HCT116 (cell line): Measurements from ENCODE around the gene TOM1.

Source experiments
- ATF3 ChIP-seq: IDR thresholded peaks from 2 replicates; pipeline ENCODE4 v1.6.1; 2012
- CBX3 ChIP-seq: IDR thresholded peaks from 2 replicates; pipeline ENCODE4 v1.6.1; 2012; ENCODE audit warnings: low read depth
- CEBPB ChIP-seq: IDR thresholded peaks from 2 replicates; pipeline ENCODE4 v1.6.1; 2012; ENCODE audit warnings: low read depth
- CTCF ChIP-seq, 3 experiments: fragments of 200-600 bp in 1 of 3; sonication (generic) in 1 of 3; IDR thresholded peaks in 2 of 3; conservative IDR thresholded peaks in 1 of 3; 2 replicates each; pipeline ENCODE4 v1.5.1; 2012 to 2017; ENCODE audit warnings: low read depth in 2 of 3, low read length in 2 of 3, antibody characterized with exemption in 1 of 3, borderline replicate concordance in 1 of 3, control low read depth in 1 of 3, mild to moderate bottlenecking in 1 of 3, mixed read lengths in 1 of 3, mixed run types in 1 of 3, moderate library complexity in 1 of 3; ENCODE audit not compliant: insufficient read depth in 1 of 3
- JUND ChIP-seq: IDR thresholded peaks from 2 replicates; pipeline ENCODE4 v1.6.1; 2012
- POLR2A ChIP-seq: IDR thresholded peaks from 2 replicates; pipeline ENCODE4 v1.7.0; 2011; ENCODE audit warnings: borderline replicate concordance; ENCODE audit not compliant: insufficient read depth, insufficient read length; ENCODE audit errors: extremely low read depth
- POLR2AphosphoS5 ChIP-seq: IDR thresholded peaks from 2 replicates; pipeline ENCODE4 v1.6.1; 2011; ENCODE audit warnings: mild to moderate bottlenecking, low read depth, low read length, moderate library complexity
- RAD21 ChIP-seq: IDR thresholded peaks from 2 replicates; pipeline ENCODE4 v1.6.1; 2012; ENCODE audit warnings: low read depth, mild to moderate bottlenecking
- ZBTB33 ChIP-seq: IDR thresholded peaks from 2 replicates; pipeline ENCODE4 v1.6.1; 2011; ENCODE audit warnings: mild to moderate bottlenecking, low read length, moderate library complexity; ENCODE audit not compliant: insufficient replicate concordance; ENCODE audit errors: extremely low read depth

- TF ChIP-seq CTCF (IDR thresholded peaks at IDR 0.05 in 2 of 3, conservative IDR thresholded peaks at IDR 0.05 in 1 of 3; ENCODE audit: borderline replicate concordance in 1 of 3, insufficient read depth in 1 of 3, low read depth in 2 of 3, low read length in 2 of 3) (no peak), POLR2AphosphoS5 (no peak), POLR2A (no peak), RAD21 (no peak), CBX3 (no peak), CEBPB (no peak), ZBTB33 (no peak), JUND (no peak), ATF3 (no peak)
These were observed 61.4 kb downstream of the TOM1 start for GRCh38 chr22:35361001-35361558.
